Kidney (tissue), 22 donors: Measurements from ENCODE around the gene LSM3. TPM values are rescaled to one million over a fixed set of nuclear protein-coding genes. Genes with fewer than 3 reads are reported as not detected.

Experiments used
- DNase-seq, 5 donors: peaks; one replicate each; pipeline ENCODE4 v3.0.0-alpha.2; 2013 to 2020
- FAIRE-seq: peaks from 2 replicates; lab custom pipeline; 2012; peaks lifted over from hg19 to GRCh38; lab: Jason Lieb, UNC
- H3K27ac ChIP-seq, 2 donors: one replicate each; pipeline ENCODE4 v1.7.0; 2013; ENCODE audit warnings: low read depth in 2 of 2, low read length in 2 of 2, inconsistent platforms in 1 of 2
- H3K27me3 ChIP-seq: one replicate; pipeline ENCODE4 v1.7.1; 2013; ENCODE audit warnings: low read length, inconsistent platforms; ENCODE audit not compliant: control insufficient read depth, insufficient read depth
- H3K36me3 ChIP-seq, 3 donors: one replicate each; pipeline versions ENCODE4 v1.7.0 to v1.7.1; 2013; ENCODE audit warnings: low read length in 3 of 3, control low read depth in 1 of 3, inconsistent platforms in 1 of 3; ENCODE audit not compliant: insufficient read depth in 3 of 3, control insufficient read depth in 2 of 3
- H3K4me1 ChIP-seq, 3 donors: one replicate each; pipeline versions ENCODE4 v1.7.0 to v1.7.1; 2013; ENCODE audit warnings: low read length in 3 of 3, inconsistent platforms in 1 of 3, low read depth in 1 of 3; ENCODE audit not compliant: control insufficient read depth in 2 of 3, insufficient read depth in 2 of 3
- H3K4me3 ChIP-seq, 3 donors: one replicate each; pipeline versions ENCODE4 v1.7.0 to v1.8.1; 2013; ENCODE audit warnings: low read length in 3 of 3, control low read depth in 1 of 3, inconsistent platforms in 1 of 3
- H3K9ac ChIP-seq, 3 donors: one replicate each; pipeline versions ENCODE4 v1.7.0 to v1.7.1; 2013; ENCODE audit warnings: low read length in 3 of 3, control low read depth in 1 of 3, inconsistent platforms in 1 of 3
- H3K9me3 ChIP-seq, 3 donors: one replicate each; pipeline versions ENCODE4 v1.7.0 to v1.7.1; 2013; ENCODE audit warnings: low read length in 3 of 3, control low read depth in 1 of 3, inconsistent platforms in 1 of 3; ENCODE audit not compliant: control insufficient read depth in 2 of 3, insufficient read depth in 1 of 3
- CTCF ChIP-seq: IDR thresholded peaks from 3 replicates; pipeline ENCODE4 v1.5.1; 2012; ENCODE audit warnings: mild to moderate bottlenecking, moderate library complexity, borderline replicate concordance; ENCODE audit not compliant: insufficient read depth; ENCODE audit errors: extremely low read depth
- intact Hi-C: fragments of 100-400 bp; cut with DNase I; formaldehyde crosslinking; loops from one replicate; pipeline ENCODE4 v1.11.1; 2022
- long read RNA-seq, 10 donors: library from polyadenylated mRNA in 1 of 10; unstranded in 1 of 10; transcript quantifications; one replicate each; pipeline ENCODE4 v2.0.0 and lab custom pipeline, GENCODE V29; 2021 to 2026
- polyA plus RNA-seq: library from polyadenylated mRNA; stranded (reverse); fragments of 350-450 nt; fragmentation: Illumina TruSeq; extraction: RNeasy Lipid Tissue Mini Kit (QIAGEN cat#74804); gene quantifications from one replicate; pipeline ENCODE4 v1.2.3, GENCODE V29; 2014; ENCODE audit warnings: low read depth, low replicate concordance; ENCODE audit not compliant: insufficient read depth
- total RNA-seq: library from RNA; stranded (reverse); fragmentation: NEBNext Ultra II Directional; extraction: Animal tissue kit (Norgen Biotek cat#: 25700); gene quantifications from one replicate; pipeline ENCODE4 v1.2.1, GENCODE V29; 2021
- donor health status: control.
- donor health status: control.
- donor health status: control.
- donor health status: control.
- donor health status: control.
- donor health status: DM: yes; HTN: yes; CAD: no.
- donor health status: Normal renal cell carcinoma (clear cell type).

Gene LSM3
- 11.9 TPM for total RNA-seq
- polyA plus RNA-seq, result 30.2 TPM
- long read RNA-seq, donor 1, transcript LSM3-201 (4 exons, 3,815 nt), result major isoform, 48 of 71 reads
- long read RNA-seq, donor 1, partial matches to known transcripts, result 18 of 71 reads
- long read RNA-seq, donor 1, other reads (novel, unspliced or antisense), result 5 of 71 reads
- long read RNA-seq, donor 2, transcript LSM3-201 (4 exons, 3,815 nt), result major isoform, 55 of 55 reads
- long read RNA-seq, donor 2, partial matches to known transcripts, result 0 of 55 reads
- long read RNA-seq, donor 2, other reads (novel, unspliced or antisense), result 0 of 55 reads
- long read RNA-seq, donor 3, transcript LSM3-201 (4 exons, 3,815 nt), result major isoform, 92 of 113 reads
- long read RNA-seq, donor 3, partial matches to known transcripts, result 15 of 113 reads
- long read RNA-seq, donor 3, other reads (novel, unspliced or antisense), result 6 of 113 reads
- long read RNA-seq, donor 4, transcript LSM3-201 (4 exons, 3,815 nt), result major isoform, 56 of 67 reads
- long read RNA-seq, donor 4, partial matches to known transcripts, result 11 of 67 reads
- long read RNA-seq, donor 4, other reads (novel, unspliced or antisense), result 0 of 67 reads
- long read RNA-seq, donor 5, transcript LSM3-201 (4 exons, 3,815 nt), result major isoform, 5 of 5 reads
- long read RNA-seq, donor 5, partial matches to known transcripts, result 0 of 5 reads
- long read RNA-seq, donor 5, other reads (novel, unspliced or antisense), result 0 of 5 reads
- long read RNA-seq, donor 6, transcript LSM3-201 (4 exons, 3,815 nt), result major isoform, 173 of 241 reads
- long read RNA-seq, donor 6, partial matches to known transcripts, result 60 of 241 reads
- long read RNA-seq, donor 6, other reads (novel, unspliced or antisense), result 8 of 241 reads
- long read RNA-seq, donor 7, transcript LSM3-201 (4 exons, 3,815 nt), result major isoform, 45 of 80 reads
- long read RNA-seq, donor 7, partial matches to known transcripts, result 20 of 80 reads
- long read RNA-seq, donor 7, other reads (novel, unspliced or antisense), result 15 of 80 reads
- long read RNA-seq, donor 8, transcript LSM3-201 (4 exons, 3,815 nt), result major isoform, 63 of 80 reads
- long read RNA-seq, donor 8, partial matches to known transcripts, result 11 of 80 reads
- long read RNA-seq, donor 8, other reads (novel, unspliced or antisense), result 6 of 80 reads
- long read RNA-seq, donor 9, transcript LSM3-201 (4 exons, 3,815 nt), result major isoform, 49 of 70 reads
- long read RNA-seq, donor 9, partial matches to known transcripts, result 21 of 70 reads
- long read RNA-seq, donor 9, other reads (novel, unspliced or antisense), result 0 of 70 reads
- long read RNA-seq, donor 10, transcript LSM3-201 (4 exons, 3,815 nt), result major isoform, 57 of 80 reads
- long read RNA-seq, donor 10, partial matches to known transcripts, result 23 of 80 reads
- long read RNA-seq, donor 10, other reads (novel, unspliced or antisense), result 0 of 80 reads

GRCh38 chr3:14178247-14179113 is at the start of gene LSM3, which contains the start of gene XPC:
Gene LSM3 (plus strand): TSS chr3:14178817. CDS start chr3:14178861, 44 bp downstream.
Gene XPC (minus strand): TSS chr3:14178601. CDS start chr3:14178568, 33 bp downstream.
- FAIRE-seq, result peak; percentile 98
- Histone ChIP-seq H3K9me3 (no peaks in the 10 kb centered on the region), H3K27me3 (no peaks in the 10 kb centered on the region), H3K36me3 (peaks cover 2 to 14% (median 2%) of the 10 kb centered on the region in 3 donors), H3K4me3 (peak within 1 kb of the TSS; percentile 98 to 99 (median 99)), H3K4me1 (peaks cover 4 to 17% (median 9%) of the 10 kb centered on the region in 3 donors), H3K27ac (peak within 1 kb of the TSS; percentile 92 to 93), H3K9ac (peak within 1 kb of the TSS; percentile 96 to 99 (median 97))
- intact Hi-C loops, result no loop called here
- no peak for TF ChIP-seq CTCF
- DNase-seq, result peak; percentile 98 to 100 (median 99)

GRCh38 chr3:14129296-14129695 is 49.3 kb upstream of the LSM3 start:
- no peak overlapping the region for H3K4me3 ChIP-seq
- peaks cover 0 to 15% (median 12%) of the 10 kb centered on the region in 3 donors for H3K4me1 ChIP-seq
- no peaks in the 10 kb centered on the region for H3K9me3 ChIP-seq
- H3K9ac ChIP-seq, result no peak overlapping the region
- FAIRE-seq, result no peak
- intact Hi-C loops, result no loop called here
- no peaks in the 10 kb centered on the region for H3K27me3 ChIP-seq
- no peak overlapping the region for H3K27ac ChIP-seq
- peaks cover 8 to 34% (median 25%) of the 10 kb centered on the region in 3 donors for H3K36me3 ChIP-seq
- no peak for TF ChIP-seq CTCF
- no peak for DNase-seq

- intact Hi-C loops, result no loop called here
- FAIRE-seq, result no peak
- Histone ChIP-seq H3K4me1 (peaks cover 0 to 15% (median 12%) of the 10 kb centered on the region in 3 donors), H3K36me3 (peaks cover 8 to 41% (median 31%) of the 10 kb centered on the region in 3 donors), H3K4me3 (no peak overlapping the region), H3K9ac (no peak overlapping the region), H3K9me3 (no peaks in the 10 kb centered on the region), H3K27me3 (no peaks in the 10 kb centered on the region), H3K27ac (no peak overlapping the region)
- no peak for TF ChIP-seq CTCF
- DNase-seq, result no peak
Measured at GRCh38 chr3:14130230-14130629, 48.4 kb upstream of the LSM3 start.
